HEK293T (cell line): ENCODE results near the gene HLA-DMB.

Experiments
- ARNT ChIP-seq: fragments of 450-650 bp; IDR thresholded peaks from 2 replicates; pipeline ENCODE4 v1.6.1; 2017; ENCODE audit warnings: mild to moderate bottlenecking
- BHLHE40 ChIP-seq: fragments of 450-650 bp; IDR thresholded peaks from 2 replicates; pipeline ENCODE4 v1.6.1; 2016; ENCODE audit warnings: mild to moderate bottlenecking, moderate library complexity, borderline replicate concordance
- CTBP1 ChIP-seq: fragments of 450-650 bp; IDR thresholded peaks from 2 replicates; pipeline ENCODE4 v1.6.1; 2016; ENCODE audit warnings: borderline replicate concordance
- ELF4 ChIP-seq: fragments of 450-650 bp; IDR thresholded peaks from 2 replicates; pipeline ENCODE4 v1.6.1; 2017; ENCODE audit warnings: antibody characterized with exemption
- FOXK2 ChIP-seq: fragments of 450-650 bp; IDR thresholded peaks from 2 replicates; pipeline ENCODE4 v1.6.1; 2016; ENCODE audit warnings: mild to moderate bottlenecking
- SP1 ChIP-seq: fragments of 450-650 bp; IDR thresholded peaks from 2 replicates; pipeline ENCODE4 v1.6.1; 2017
- SUZ12 ChIP-seq: fragments of 450-650 bp; IDR thresholded peaks from 2 replicates; pipeline ENCODE4 v1.6.1; 2016; ENCODE audit warnings: mild to moderate bottlenecking
- TARDBP ChIP-seq: fragments of 450-650 bp; IDR thresholded peaks from 2 replicates; pipeline ENCODE4 v1.6.1; 2016

DNA sequence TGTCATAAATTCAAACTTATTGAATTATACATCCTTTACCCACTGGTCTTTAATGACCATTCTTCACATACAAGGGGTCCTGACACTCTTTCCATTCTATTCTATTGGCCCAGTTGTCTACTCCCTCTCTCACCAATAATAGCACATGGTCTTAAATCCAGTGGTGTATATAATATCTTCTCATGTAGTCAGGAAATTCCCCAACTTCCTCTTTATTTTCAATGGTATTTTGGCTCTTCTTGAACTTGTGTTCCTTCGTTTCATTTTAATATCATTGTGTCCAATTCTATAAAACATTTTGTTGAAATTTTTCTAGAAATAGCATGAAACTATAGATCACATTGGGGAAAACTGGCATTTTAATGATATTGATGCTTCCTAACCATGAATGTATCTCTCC lies 50.0 kb downstream of the HLA-DMB start:
- TF ChIP-seq ELF4: no peak
- no peak for TF ChIP-seq ARNT
- no peak for TF ChIP-seq SP1
- TF ChIP-seq BHLHE40: no peak
- no peak for TF ChIP-seq FOXK2
- no peak for TF ChIP-seq CTBP1
- no peak for TF ChIP-seq TARDBP
- TF ChIP-seq SUZ12: no peak
